Activated CD4-positive, alpha-beta T cell treated with anti-CD3 and anti-CD28 coated beads for 24 hours (primary cell): Measurements from ENCODE around the gene PLXND1.

Source experiments
- DNase-seq, 2 donors: peaks; one replicate each; pipeline ENCODE4 v3.0.0-alpha.2; 2020; ENCODE audit warnings: low read depth in 2 of 2

Gene PLXND1

GRCh38 chr3:129602309-129602708, 4.2 kb downstream of the PLXND1 start:
- DNase-seq, result no peak

- no peak for DNase-seq
These were observed 4.8 kb downstream of the PLXND1 start for GRCh38 chr3:129601713-129602112.

DNA sequence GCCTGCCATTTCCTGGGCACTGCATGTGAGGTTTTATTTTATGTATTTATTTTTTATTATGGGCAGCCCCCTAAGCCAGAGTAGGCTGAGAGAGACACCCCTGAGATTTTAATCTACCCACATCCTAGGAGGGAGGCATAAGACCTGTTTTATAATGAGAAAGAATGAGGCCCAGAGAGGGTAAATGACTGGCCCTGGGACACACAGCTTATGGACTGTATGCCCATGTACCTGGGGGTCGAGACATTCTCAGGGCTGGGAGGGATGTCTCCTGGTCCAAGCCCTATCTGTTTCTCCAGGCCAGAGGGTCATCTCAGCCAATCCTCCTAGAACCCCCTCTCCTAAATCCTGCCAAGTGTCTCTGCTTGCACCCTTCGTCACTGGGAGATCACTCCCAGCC, 6.1 kb downstream of the PLXND1 start:
- DNase-seq, result no peak

- DNase-seq, result no peak
These were observed 6.9 kb downstream of the PLXND1 start for GRCh38 chr3:129599607-129600006.

- DNase-seq, result no peak
These were observed 7.4 kb downstream of the PLXND1 start for GRCh38 chr3:129599073-129599472.

- DNase-seq, result no peak
These were observed 8.0 kb downstream of the PLXND1 start for GRCh38 chr3:129598484-129598883.

DNA sequence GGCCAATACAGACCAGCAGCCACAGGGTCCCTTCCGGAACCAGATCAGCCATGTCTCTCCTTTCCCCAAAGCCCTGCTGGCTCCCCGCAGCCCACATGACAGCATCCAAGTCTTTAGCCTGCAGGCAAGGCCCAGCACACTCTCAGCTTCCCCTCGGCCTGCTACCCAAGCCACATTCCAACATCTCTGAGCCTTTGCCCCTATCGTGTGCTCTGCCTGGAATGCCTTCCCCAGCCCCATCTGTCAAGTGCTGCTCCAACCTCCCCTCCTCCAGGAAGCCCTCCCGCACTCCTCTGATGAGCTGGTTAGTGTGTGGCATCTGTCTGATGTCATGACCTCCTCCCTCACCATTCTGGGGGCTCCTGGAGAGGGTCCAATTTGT, 8.5 kb downstream of the PLXND1 start:
- DNase-seq, result no peak

- DNase-seq, result no peak
These were observed 9.1 kb downstream of the PLXND1 start for GRCh38 chr3:129597087-129597999.

- no peak for DNase-seq
These were observed 10.0 kb downstream of the PLXND1 start for GRCh38 chr3:129596194-129597086.

GRCh38 chr3:129595544-129596193, 10.8 kb downstream of the PLXND1 start:
- no peak for DNase-seq

- DNase-seq, result no peak
These were observed 11.5 kb downstream of the PLXND1 start for GRCh38 chr3:129594907-129595390.

DNA sequence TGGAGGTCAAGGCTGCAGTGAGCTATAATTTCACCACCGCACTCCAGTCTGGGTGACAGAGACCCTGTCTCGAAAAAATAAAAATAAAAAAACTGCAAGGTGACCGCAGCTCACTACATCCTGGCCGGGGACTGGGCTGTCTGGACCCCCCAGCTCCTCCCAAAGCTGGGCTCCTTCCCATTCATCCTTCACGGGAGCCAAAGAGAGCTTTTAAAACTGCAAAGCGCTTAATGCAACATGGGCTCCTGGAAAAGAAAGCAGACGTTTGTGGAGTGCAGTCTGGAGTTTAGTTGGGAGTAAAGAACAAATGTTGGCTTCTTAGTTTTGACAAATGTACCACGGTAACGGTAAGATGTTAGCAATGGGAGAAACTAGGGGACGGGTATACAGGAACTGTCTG, 12.1 kb downstream of the PLXND1 start:
- DNase-seq, result no peak

DNA sequence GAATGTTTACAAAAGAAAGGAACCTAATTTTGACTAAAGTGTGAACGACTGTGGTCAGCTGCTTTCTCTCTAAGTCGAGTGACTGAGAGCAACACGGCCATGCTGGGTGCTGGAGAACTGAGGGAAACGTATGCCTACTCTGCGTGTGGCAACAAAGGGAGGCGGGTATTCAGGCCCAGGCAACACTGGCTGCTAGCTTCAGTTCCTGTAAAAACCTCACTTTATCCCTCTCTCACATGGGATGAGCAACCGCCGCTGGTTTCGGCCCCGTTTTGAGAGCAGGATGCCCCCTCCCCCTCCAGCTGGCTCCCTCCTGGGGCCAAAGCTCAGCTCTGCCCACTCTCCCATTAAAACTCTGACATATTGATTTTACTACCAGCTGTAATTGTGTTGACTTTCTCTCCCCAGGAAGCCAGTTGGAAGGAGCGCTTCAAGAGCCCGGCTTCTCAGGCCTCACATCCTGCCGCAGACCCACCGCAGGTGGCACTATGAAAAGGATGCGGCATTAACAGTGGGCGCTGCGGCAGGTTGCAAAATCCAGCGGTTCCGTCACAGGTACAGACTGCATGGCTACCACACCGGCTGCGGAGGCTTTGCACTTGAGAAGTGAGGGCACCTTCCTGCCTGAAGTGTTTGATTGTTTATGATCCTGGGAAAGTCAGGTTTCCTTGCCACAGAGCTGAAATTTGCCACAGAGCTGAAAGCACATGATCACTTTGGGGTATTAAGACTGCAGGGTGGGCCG, 12.7 kb downstream of the PLXND1 start:
- DNase-seq, result peak in 1 of 2 donors; percentile 57

- no peak for DNase-seq
These were observed 13.3 kb downstream of the PLXND1 start for GRCh38 chr3:129593230-129593594.

- DNase-seq, result no peak
These were observed 13.9 kb downstream of the PLXND1 start for GRCh38 chr3:129592381-129593131.

DNA sequence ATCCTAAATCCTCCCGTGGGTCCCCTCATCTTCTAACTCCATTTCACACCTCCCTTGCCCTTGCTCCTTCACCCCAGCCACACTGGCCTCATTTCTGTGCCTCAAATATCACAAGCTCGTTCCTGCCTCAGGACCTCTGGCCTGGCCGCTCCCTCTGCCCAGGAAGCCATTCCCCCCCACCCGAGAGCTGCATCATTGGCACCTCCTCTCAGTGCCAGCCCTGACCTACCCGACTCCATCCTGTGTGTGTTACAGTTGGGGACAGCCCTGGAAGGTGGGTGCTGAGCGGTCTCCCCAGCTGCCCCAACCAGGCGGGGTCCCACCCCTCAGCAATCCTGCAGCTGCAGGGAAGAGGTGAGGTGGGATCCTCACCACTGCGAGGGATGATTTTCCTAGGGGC, 14.5 kb downstream of the PLXND1 start:
- no peak for DNase-seq

- DNase-seq, result no peak
These were observed 16.3 kb downstream of the PLXND1 start for GRCh38 chr3:129590215-129590614.

DNA sequence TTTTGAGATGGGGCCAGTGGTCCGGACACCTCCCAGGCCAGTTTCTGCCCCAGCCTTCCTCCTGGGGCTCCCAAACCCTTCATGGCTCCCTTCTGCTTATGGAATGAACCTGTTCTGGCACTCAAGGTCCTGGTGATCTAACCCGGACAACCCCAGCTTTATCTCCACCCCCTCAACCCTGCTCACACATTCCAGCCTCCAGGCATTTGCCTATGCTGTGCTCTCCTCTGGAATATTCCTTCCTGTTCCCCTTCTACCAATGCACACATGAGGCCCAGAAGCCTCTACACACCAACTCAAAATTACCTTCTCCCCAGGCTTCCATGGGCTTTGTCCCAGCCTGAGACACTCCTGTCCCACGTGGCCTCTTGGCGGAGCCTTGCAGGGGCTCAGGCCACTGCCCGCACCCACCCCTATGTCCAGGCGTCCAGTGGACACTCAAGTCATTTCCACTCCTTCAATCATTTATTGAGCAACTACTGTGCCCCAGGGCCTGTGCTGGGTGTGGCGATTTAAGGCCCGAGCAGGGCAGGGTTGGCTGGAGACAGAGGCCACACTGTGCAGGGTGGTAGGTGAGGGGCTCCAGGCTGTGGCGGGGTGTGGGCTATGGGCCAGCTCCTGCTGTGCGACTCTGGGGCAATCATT, 18.8 kb downstream of the PLXND1 start:
- DNase-seq, result no peak

DNA sequence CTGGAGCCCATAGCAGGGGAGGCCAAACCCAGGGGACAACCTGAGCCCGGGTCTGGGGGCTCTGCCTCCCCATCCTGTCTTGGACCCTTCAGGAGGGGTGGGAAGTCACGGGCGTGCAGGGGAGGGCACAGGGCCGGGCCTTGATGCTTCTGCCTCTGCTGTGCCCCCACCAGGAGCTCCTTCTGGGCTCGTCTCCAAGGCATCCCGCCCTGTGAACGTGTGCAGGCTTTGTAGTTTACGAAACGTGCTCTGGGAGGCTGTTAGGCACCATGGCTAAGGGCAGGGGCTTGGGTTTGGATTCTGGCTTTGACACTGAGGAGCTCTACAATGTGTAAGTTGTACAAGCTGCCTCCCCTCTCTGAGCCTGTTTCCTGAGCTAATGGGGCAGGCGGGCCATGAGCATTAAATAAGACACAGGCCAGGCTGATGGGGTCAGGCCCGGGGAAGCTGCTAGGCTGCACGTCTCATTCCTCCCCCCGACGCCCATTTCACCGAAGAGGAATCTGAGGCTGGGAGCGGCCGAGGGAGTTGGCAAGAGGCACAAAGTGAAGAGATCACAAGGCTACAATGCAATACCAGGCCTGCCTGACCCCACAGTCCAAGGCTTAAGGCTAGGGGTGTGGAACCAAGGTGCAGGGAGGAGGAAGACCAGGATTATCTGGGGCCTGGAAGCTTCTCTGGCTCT, 19.6 kb downstream of the PLXND1 start:
- DNase-seq, result no peak
